Neural crest cell (in vitro differentiated cells): Measurements from ENCODE around the gene SLC25A11. TPM values are rescaled to one million over a fixed set of nuclear protein-coding genes. Genes with fewer than 3 reads are reported as not detected.
A peak's percentile ranks its signal among the peaks of the same experiment; 100 is the strongest.

ENCODE experiments used
- DNase-seq: peaks from one replicate; pipeline ENCODE4 v3.0.0; 2021; ENCODE audit warnings: low read depth, mixed read lengths, low spot score
- H3K27ac Mint-ChIP-seq: one replicate; pipeline ENCODE4 v1.8.0; 2021; ENCODE audit warnings: mild to moderate bottlenecking, mixed read lengths; ENCODE audit not compliant: unreplicated experiment
- H3K27me3 Mint-ChIP-seq: 2 replicates; pipeline ENCODE4 v1.8.0; 2021; ENCODE audit warnings: low read depth, mild to moderate bottlenecking, mixed read lengths
- H3K36me3 Mint-ChIP-seq: 2 replicates; pipeline ENCODE4 v1.8.0; 2021; ENCODE audit warnings: low read depth, mild to moderate bottlenecking, mixed read lengths
- H3K4me1 Mint-ChIP-seq: 2 replicates; pipeline ENCODE4 v1.8.0; 2021; ENCODE audit warnings: mixed read lengths
- H3K4me3 Mint-ChIP-seq: one replicate; pipeline ENCODE4 v1.8.0; 2021; ENCODE audit warnings: mild to moderate bottlenecking, mixed read lengths
- H3K9me3 Mint-ChIP-seq: 2 replicates; pipeline ENCODE4 v1.8.0; 2021; ENCODE audit warnings: mixed read lengths
- total RNA-seq: library from RNA; stranded (reverse); gene quantifications from 2 replicates; pipeline ENCODE4 v1.2.1, GENCODE V29; 2021
- TF ChIP-seq, protein P1 (sequence below): fragments of 200-600 bp; sonication (generic); conservative IDR thresholded peaks from 2 replicates; pipeline ENCODE4 v1.5.0; 2021; ENCODE audit warnings: antibody characterized with exemption, mild to moderate bottlenecking

SLC25A11 gene
- total RNA-seq, 1 donor from 2014 or later = 67.7 TPM

DNA sequence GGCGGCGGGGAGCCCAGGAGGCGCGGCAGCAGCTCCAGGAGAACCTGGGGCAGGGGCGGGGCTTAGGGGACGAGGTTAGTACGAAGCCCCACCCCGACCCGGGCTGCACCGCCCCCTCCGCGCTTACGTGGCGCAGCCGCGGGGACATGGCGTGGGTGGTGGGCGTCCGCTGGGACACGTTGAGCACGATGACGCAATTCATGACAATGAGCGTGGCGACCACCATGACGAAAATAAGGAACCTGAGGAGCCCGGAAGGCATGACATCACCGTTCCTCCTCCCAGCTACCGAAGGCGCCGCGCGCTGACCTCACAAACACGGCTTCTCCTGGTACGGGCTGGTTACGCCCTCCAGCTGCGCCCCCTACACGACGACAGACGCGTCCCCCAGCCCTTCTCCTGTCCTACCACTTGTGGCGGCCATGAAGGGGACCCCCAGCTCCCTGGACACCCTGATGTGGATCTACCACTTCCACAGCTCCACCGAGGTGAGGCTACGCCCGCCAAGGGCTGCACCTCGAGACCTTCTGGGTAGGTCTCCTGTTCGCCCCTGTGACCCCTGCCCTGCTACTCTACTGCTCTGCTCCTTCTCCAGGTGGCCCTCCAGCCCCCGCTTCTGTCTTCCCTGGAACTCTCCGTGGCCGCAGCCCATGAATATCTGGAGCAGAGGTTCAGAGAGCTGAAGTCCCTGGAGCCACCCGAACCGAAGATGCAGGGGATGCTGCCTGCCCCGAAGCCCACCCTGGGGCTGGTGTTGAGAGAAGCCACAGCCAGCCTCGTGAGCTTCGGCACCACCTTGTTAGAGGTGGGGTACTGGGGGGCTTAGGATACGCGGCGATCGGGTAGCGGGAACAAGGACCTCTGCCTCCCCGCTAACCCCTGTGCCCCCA, 40.3 kb downstream of the SLC25A11 start, which contains the start of gene C17orf107:
Gene C17orf107 (plus strand): TSS at position 196 of the 890 bp plus-strand sequence. CDS start 227 bp downstream, at position 423.
- TF ChIP-seq, protein P1, sequence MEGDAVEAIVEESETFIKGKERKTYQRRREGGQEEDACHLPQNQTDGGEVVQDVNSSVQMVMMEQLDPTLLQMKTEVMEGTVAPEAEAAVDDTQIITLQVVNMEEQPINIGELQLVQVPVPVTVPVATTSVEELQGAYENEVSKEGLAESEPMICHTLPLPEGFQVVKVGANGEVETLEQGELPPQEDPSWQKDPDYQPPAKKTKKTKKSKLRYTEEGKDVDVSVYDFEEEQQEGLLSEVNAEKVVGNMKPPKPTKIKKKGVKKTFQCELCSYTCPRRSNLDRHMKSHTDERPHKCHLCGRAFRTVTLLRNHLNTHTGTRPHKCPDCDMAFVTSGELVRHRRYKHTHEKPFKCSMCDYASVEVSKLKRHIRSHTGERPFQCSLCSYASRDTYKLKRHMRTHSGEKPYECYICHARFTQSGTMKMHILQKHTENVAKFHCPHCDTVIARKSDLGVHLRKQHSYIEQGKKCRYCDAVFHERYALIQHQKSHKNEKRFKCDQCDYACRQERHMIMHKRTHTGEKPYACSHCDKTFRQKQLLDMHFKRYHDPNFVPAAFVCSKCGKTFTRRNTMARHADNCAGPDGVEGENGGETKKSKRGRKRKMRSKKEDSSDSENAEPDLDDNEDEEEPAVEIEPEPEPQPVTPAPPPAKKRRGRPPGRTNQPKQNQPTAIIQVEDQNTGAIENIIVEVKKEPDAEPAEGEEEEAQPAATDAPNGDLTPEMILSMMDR = no peak

DNA sequence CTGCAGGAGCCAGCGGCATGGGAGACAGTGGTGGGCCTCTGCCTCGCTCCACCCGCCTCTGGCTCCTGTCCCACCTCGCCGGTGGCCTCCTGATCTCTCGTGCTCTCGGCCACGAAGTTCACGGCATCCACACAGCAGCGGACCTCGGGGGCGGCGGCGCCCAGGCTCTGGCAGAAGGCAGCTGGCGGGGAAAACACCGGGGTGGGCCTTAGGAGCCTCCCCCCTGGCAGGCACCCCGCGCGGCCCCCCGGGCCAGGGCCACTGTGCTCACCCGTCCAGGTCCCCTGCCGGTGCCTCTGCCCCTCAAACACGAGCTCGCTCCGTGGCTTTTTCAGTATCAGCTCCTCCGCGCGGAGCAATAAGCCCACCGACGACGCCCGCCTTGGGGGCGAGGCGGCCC, 40.9 kb downstream of the SLC25A11 start:
- TF ChIP-seq, protein P1 = no peak
- no peak for DNase-seq
- Mint-ChIP-seq H3K27ac (no peak overlapping the region), H3K9me3 (no peaks in the 10 kb centered on the region), H3K4me3 (no peak overlapping the region), H3K4me1 (peaks cover 10% of the 10 kb centered on the region), H3K36me3 (peaks cover 3% of the 10 kb centered on the region), H3K27me3 (peaks cover 13% of the 10 kb centered on the region)

More for the DNA sequence above, 40.3 kb downstream of the SLC25A11 start, which contains the start of gene C17orf107:
- DNase-seq = no peak
- no peaks in the 10 kb centered on the region for H3K9me3 Mint-ChIP-seq
- peak within 1 kb of the TSS; percentile 75 for H3K4me3 Mint-ChIP-seq
- H3K27me3 Mint-ChIP-seq = peaks cover 14% of the 10 kb centered on the region
- H3K27ac Mint-ChIP-seq = peak within 1 kb of the TSS; percentile 78
- H3K36me3 Mint-ChIP-seq = peaks cover 3% of the 10 kb centered on the region
- H3K4me1 Mint-ChIP-seq = peaks cover 10% of the 10 kb centered on the region

DNA sequence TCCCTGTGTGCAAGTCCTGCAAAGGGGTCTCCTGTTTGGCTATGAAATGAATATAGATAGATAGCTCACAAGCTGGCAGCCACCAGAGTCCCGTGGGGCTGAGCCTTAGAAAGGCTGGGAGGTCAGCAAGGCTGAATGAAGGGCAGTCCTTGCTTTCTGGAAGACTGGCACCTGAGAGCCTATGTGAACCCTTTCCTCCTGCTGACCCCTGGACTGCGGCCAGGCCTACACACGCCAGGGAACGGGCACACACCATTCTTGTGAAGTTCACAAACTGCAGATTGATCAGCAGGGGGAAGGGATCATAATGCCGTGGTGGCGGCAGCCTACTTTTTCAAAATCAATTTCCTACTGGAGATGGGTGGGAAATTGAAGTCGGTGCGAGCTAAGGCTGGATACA, 41.5 kb downstream of the SLC25A11 start:
- peak overlapping the region; percentile 78 for H3K27ac Mint-ChIP-seq
- no peak for DNase-seq
- peaks cover 5% of the 10 kb centered on the region for H3K4me1 Mint-ChIP-seq
- peak overlapping the region; percentile 62 for H3K4me3 Mint-ChIP-seq
- H3K27me3 Mint-ChIP-seq = peaks cover 9% of the 10 kb centered on the region
- H3K9me3 Mint-ChIP-seq = no peaks in the 10 kb centered on the region
- H3K36me3 Mint-ChIP-seq = peaks cover 1% of the 10 kb centered on the region
- TF ChIP-seq, protein P1 = no peak

DNA sequence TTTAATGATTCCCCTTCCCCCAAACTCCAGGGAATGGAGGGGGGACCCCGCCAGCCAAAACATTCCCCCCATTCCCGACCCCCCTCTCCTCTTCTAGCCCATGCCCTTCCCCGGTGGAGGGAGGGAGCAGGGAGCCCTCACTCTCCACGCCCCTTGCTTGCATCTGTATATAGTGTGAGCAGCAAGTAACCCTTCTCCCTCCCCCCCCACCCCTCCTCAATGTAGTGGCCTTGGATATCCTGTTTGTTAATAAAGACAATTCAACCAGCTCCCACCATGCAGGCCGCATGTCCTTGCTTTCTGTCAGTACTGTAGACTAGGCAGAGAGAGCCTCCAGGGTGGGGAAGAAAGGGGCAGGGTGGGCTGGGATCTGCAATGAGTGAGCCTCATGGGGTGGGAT, 42.1 kb downstream of the SLC25A11 start:
- H3K27ac Mint-ChIP-seq = no peak overlapping the region
- no peak for DNase-seq
- no peaks in the 10 kb centered on the region for H3K9me3 Mint-ChIP-seq
- H3K4me3 Mint-ChIP-seq = no peak overlapping the region
- peaks cover 4% of the 10 kb centered on the region for H3K4me1 Mint-ChIP-seq
- TF ChIP-seq, protein P1 = no peak
- peaks cover 8% of the 10 kb centered on the region for H3K27me3 Mint-ChIP-seq
- no peaks in the 10 kb centered on the region for H3K36me3 Mint-ChIP-seq

DNA sequence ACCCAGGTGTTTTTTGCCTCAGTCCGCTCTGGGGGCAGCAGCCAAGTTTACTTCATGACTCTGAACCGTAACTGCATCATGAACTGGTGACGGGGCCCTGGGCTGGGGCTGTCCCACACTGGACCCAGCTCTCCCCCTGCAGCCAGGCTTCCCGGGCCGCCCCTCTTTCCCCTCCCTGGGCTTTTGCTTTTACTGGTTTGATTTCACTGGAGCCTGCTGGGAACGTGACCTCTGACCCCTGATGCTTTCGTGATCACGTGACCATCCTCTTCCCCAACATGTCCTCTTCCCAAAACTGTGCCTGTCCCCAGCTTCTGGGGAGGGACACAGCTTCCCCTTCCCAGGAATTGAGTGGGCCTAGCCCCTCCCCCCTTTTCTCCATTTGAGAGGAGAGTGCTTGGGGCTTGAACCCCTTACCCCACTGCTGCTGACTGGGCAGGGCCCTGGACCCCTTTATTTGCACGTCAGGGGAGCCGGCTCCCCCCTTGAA, 42.6 kb downstream of the SLC25A11 start:
- TF ChIP-seq, protein P1 = no peak
- no peak overlapping the region for H3K27ac Mint-ChIP-seq
- no peaks in the 10 kb centered on the region for H3K9me3 Mint-ChIP-seq
- no peak for DNase-seq
- H3K4me1 Mint-ChIP-seq = peaks cover 4% of the 10 kb centered on the region
- peaks cover 8% of the 10 kb centered on the region for H3K27me3 Mint-ChIP-seq
- no peak overlapping the region for H3K4me3 Mint-ChIP-seq
- H3K36me3 Mint-ChIP-seq = no peaks in the 10 kb centered on the region
